ENCODE results near the gene ERI3.

The ERI3 gene

DNA sequence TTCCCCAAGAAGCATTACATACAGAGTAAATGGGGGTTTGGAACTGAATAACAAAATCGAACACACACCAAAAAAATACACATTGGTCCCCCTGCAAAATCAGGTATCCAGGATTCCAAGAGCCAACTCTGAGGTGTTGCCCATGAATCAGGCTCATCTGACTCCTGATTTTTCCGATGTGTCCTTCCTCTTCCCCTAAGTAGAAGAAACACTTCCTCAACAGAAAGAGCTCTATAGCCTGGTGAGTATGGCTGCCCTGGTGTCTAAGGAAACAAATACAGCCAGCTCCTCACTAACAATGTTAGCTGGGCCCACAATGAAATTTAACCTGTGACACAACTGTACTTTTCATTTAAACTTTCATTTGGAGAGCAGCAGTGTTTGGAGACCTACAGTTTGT, 33.6 kb downstream of the ERI3 start:
- Histone ChIP-seq H3K4me3 (ENCODE audit: insufficient read depth, low read depth, low read length, poor library complexity, severe bottlenecking) (no peak overlapping the region), H3K36me3 (ENCODE audit: control insufficient read depth, insufficient read depth, low read length) (peaks cover 17% of the 10 kb centered on the region)

DNA sequence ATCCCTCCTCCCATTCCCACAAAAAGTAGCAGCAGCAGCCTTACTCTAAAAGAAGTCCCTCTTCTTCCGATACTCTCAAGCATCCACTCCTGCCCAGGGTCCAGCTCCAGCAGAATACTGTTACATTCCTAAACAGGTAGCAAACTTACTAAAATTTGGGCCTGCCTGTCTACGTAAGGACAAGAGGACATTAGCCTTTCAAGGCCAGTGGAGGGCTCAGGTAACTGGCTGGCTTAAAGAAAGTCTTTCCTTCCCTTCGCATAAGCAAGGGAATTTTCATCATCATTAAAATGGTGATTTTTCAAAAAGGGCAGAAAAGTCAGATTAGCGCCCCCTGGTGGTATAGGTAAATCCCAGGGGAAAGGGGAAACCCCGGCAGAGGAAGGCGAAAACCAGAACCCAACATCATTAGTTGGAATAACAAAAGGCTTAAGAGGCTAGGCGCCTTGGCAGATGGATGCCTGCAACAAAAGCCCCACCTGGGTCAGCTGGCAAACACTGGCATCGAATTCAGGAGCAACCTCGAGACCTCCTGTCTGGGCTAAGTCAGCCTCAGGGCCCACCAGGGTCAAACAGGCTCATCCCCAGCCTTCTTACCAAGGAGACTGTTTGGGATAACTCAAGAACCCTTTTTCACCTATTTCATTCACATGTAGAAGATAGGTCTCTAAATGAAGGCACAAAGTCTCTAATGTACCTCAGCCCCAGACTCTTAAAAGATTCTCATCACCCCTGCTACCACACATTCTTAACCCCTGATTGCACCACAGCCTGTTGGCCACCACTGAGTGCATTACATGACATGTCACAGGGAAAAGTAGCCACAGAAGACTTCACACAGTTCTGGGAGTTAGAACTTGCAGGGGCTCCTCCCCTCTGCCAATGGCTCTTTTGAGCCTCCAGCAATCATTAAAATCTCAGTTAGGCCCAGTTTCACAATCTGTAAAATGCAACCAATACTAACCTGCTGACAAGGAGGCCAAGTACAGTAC, 36.7 kb downstream of the ERI3 start:
- Histone ChIP-seq H3K36me3 (ENCODE audit: control insufficient read depth, insufficient read depth, low read length) (peaks cover 27% of the 10 kb centered on the region), H3K9me3 (ENCODE audit: control insufficient read depth, low read length) (no peaks in the 10 kb centered on the region), H3K27me3 (replicated peaks; ENCODE audit: control insufficient read depth, insufficient read depth, low read length, poor library complexity, severe bottlenecking) (no peaks in the 10 kb centered on the region), H3K4me1 (ENCODE audit: control insufficient read depth, insufficient read depth, low read length, poor library complexity, severe bottlenecking) (no peaks in the 10 kb centered on the region), H3K4me3 (ENCODE audit: insufficient read depth, low read depth, low read length, poor library complexity, severe bottlenecking) (no peak overlapping the region), H3K27ac (ENCODE audit: insufficient read depth, low read length, poor library complexity, severe bottlenecking) (no peak overlapping the region)
- peak in 2 of 3 donors; percentile 2 to 20 for DNase-seq

More for the DNA sequence above, 33.6 kb downstream of the ERI3 start:
- no peak overlapping the region for H3K27ac ChIP-seq (ENCODE audit: insufficient read depth, low read length, poor library complexity, severe bottlenecking)
- H3K27me3 ChIP-seq (replicated peaks; ENCODE audit: control insufficient read depth, insufficient read depth, low read length, poor library complexity, severe bottlenecking), result no peaks in the 10 kb centered on the region
- H3K4me1 ChIP-seq (ENCODE audit: control insufficient read depth, insufficient read depth, low read length, poor library complexity, severe bottlenecking), result no peaks in the 10 kb centered on the region
- no peak for DNase-seq
- H3K9me3 ChIP-seq (ENCODE audit: control insufficient read depth, low read length), result no peaks in the 10 kb centered on the region

DNA sequence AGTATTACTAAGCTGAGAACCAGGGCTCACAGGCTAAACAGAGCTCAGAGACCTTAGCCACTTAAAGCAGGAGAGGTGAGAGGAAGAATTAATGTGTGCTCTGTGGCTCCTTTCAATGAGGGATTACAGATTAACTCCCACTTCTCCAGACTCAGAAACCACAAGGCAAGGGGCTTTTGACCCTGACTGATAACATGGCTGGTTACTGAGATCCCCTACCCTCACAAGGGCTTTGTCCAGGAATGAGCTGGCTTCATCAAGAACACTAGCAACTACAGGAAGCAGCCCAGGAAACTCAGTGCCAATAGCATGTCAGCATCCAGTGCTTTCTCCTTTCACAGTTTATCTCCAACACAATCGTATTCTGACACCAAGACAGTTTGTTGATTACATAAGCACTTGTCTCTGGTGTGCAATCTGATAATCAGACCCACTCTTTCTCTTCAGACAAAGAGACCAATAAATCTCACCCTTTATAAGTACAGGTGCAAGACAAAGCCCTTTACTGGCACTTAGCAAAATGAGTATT, 38.8 kb downstream of the ERI3 start:
- Histone ChIP-seq H3K27ac (ENCODE audit: insufficient read depth, low read length, poor library complexity, severe bottlenecking) (no peak overlapping the region), H3K4me1 (ENCODE audit: control insufficient read depth, insufficient read depth, low read length, poor library complexity, severe bottlenecking) (no peaks in the 10 kb centered on the region), H3K4me3 (ENCODE audit: insufficient read depth, low read depth, low read length, poor library complexity, severe bottlenecking) (no peak overlapping the region), H3K27me3 (replicated peaks; ENCODE audit: control insufficient read depth, insufficient read depth, low read length, poor library complexity, severe bottlenecking) (no peaks in the 10 kb centered on the region), H3K36me3 (ENCODE audit: control insufficient read depth, insufficient read depth, low read length) (peaks cover 48% of the 10 kb centered on the region), H3K9me3 (ENCODE audit: control insufficient read depth, low read length) (no peaks in the 10 kb centered on the region)
- no peak for DNase-seq

- H3K36me3 ChIP-seq (ENCODE audit: control insufficient read depth, insufficient read depth, low read length), result peaks cover 48% of the 10 kb centered on the region
- no peak overlapping the region for H3K4me3 ChIP-seq (ENCODE audit: insufficient read depth, low read depth, low read length, poor library complexity, severe bottlenecking)
- H3K27me3 ChIP-seq (replicated peaks; ENCODE audit: control insufficient read depth, insufficient read depth, low read length, poor library complexity, severe bottlenecking), result no peaks in the 10 kb centered on the region
- H3K4me1 ChIP-seq (ENCODE audit: control insufficient read depth, insufficient read depth, low read length, poor library complexity, severe bottlenecking), result no peaks in the 10 kb centered on the region
- no peak overlapping the region for H3K27ac ChIP-seq (ENCODE audit: insufficient read depth, low read length, poor library complexity, severe bottlenecking)
- DNase-seq, result no peak
- H3K9me3 ChIP-seq (ENCODE audit: control insufficient read depth, low read length), result no peaks in the 10 kb centered on the region
Measured at GRCh38 chr1:44315521-44315920, 39.5 kb downstream of the ERI3 start.

DNA sequence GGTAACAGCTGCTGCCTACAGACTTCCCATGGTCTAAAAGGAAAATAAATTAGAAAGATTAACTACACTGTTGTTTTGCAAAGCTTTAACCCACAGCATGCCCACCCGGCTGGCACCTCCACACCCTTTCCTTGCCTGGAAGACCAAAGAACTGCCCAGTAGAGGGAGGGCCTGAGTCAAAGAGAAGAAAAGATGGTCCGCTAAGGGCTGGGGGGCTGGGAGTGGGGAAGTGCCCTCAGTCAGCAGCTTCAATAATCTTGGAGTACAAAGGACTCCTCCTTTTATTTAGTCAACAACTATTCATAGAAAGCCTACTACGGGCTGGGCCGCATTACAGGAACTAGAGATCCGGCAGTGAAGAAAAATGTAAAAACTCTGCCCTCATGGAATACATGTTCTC, 40.6 kb downstream of the ERI3 start:
- Histone ChIP-seq H3K27me3 (replicated peaks; ENCODE audit: control insufficient read depth, insufficient read depth, low read length, poor library complexity, severe bottlenecking) (no peaks in the 10 kb centered on the region), H3K4me3 (ENCODE audit: insufficient read depth, low read depth, low read length, poor library complexity, severe bottlenecking) (no peak overlapping the region), H3K36me3 (ENCODE audit: control insufficient read depth, insufficient read depth, low read length) (peaks cover 43% of the 10 kb centered on the region), H3K9me3 (ENCODE audit: control insufficient read depth, low read length) (no peaks in the 10 kb centered on the region), H3K27ac (ENCODE audit: insufficient read depth, low read length, poor library complexity, severe bottlenecking) (no peak overlapping the region), H3K4me1 (ENCODE audit: control insufficient read depth, insufficient read depth, low read length, poor library complexity, severe bottlenecking) (no peaks in the 10 kb centered on the region)
- DNase-seq, result no peak

DNA sequence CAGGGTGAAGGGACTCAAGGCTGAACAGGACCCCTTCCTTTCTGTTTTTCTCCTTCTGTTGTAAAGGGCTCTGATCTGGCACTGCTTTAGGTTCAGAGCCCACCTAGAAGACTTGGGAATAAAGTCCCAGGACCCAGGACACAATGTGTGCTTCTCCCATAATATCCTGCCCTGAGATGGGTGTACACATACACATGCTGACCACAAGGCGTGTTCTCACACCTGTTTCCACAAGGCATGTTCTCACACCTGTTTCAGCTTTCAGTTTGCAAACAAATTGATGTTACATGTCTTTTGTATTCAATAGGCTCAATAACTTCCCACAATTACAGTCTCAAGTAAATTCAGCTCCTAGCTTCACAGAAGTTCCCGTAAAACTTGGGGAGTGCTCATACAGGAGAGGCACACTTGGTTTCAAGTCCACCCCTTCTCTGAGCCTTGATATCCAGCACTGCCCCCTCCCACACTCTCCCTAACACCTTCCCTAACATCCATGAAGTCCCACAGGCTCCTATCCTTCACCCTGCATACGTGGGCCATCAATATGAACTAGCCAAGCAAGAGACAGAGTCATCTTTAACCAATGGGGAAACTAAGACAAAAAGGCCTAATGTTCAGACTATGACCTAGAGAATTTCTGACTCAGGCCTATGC, 41.7 kb downstream of the ERI3 start:
- H3K36me3 ChIP-seq (ENCODE audit: control insufficient read depth, insufficient read depth, low read length), result peaks cover 39% of the 10 kb centered on the region
- no peak overlapping the region for H3K4me3 ChIP-seq (ENCODE audit: insufficient read depth, low read depth, low read length, poor library complexity, severe bottlenecking)
- no peak overlapping the region for H3K27ac ChIP-seq (ENCODE audit: insufficient read depth, low read length, poor library complexity, severe bottlenecking)
- no peak for DNase-seq
- no peaks in the 10 kb centered on the region for H3K9me3 ChIP-seq (ENCODE audit: control insufficient read depth, low read length)
- H3K4me1 ChIP-seq (ENCODE audit: control insufficient read depth, insufficient read depth, low read length, poor library complexity, severe bottlenecking), result no peaks in the 10 kb centered on the region
- no peaks in the 10 kb centered on the region for H3K27me3 ChIP-seq (replicated peaks; ENCODE audit: control insufficient read depth, insufficient read depth, low read length, poor library complexity, severe bottlenecking)

- Histone ChIP-seq H3K27ac (ENCODE audit: insufficient read depth, low read length, poor library complexity, severe bottlenecking) (no peak overlapping the region), H3K36me3 (ENCODE audit: control insufficient read depth, insufficient read depth, low read length) (peaks cover 46% of the 10 kb centered on the region)
Measured at GRCh38 chr1:44312399-44313196, 42.5 kb downstream of the ERI3 start.

GRCh38 chr1:44310006-44310405, 45.1 kb downstream of the ERI3 start:
- Histone ChIP-seq H3K4me1 (ENCODE audit: control insufficient read depth, insufficient read depth, low read length, poor library complexity, severe bottlenecking) (no peaks in the 10 kb centered on the region), H3K27me3 (replicated peaks; ENCODE audit: control insufficient read depth, insufficient read depth, low read length, poor library complexity, severe bottlenecking) (no peaks in the 10 kb centered on the region), H3K9me3 (ENCODE audit: control insufficient read depth, low read length) (no peaks in the 10 kb centered on the region), H3K4me3 (ENCODE audit: insufficient read depth, low read depth, low read length, poor library complexity, severe bottlenecking) (no peak overlapping the region), H3K36me3 (ENCODE audit: control insufficient read depth, insufficient read depth, low read length) (peaks cover 54% of the 10 kb centered on the region), H3K27ac (ENCODE audit: insufficient read depth, low read length, poor library complexity, severe bottlenecking) (no peak overlapping the region)
- no peak for DNase-seq

More at GRCh38 chr1:44312399-44313196, 42.5 kb downstream of the ERI3 start:
- Histone ChIP-seq H3K4me3 (ENCODE audit: insufficient read depth, low read depth, low read length, poor library complexity, severe bottlenecking) (no peak overlapping the region), H3K9me3 (ENCODE audit: control insufficient read depth, low read length) (no peaks in the 10 kb centered on the region), H3K27me3 (replicated peaks; ENCODE audit: control insufficient read depth, insufficient read depth, low read length, poor library complexity, severe bottlenecking) (no peaks in the 10 kb centered on the region), H3K4me1 (ENCODE audit: control insufficient read depth, insufficient read depth, low read length, poor library complexity, severe bottlenecking) (no peaks in the 10 kb centered on the region)
- no peak for DNase-seq

DNA sequence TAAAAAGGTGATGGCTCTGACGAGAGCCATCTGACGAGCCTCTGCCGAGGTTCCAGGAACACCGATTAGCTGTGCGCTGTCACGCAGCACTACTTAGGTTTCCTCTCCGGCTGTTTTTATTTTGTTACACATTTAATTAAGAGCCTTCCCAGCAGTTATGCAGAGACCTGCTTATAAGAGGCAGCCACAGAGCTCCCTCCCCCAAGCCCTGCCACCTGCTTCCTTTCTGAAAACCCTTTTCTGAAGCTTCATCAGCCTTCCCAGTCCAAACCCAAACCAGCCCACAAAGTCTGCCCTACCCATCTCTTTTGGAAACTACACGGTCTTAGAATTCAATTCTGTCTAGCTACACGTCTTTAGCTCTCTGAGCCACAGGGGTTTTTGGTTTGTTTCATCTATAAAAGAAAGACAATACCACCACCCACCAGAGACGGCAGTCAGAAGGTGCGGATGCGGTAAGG, 49.1 kb downstream of the ERI3 start:
- peaks cover 37% of the 10 kb centered on the region for H3K36me3 ChIP-seq (ENCODE audit: control insufficient read depth, insufficient read depth, low read length)
- DNase-seq, result no peak

More for the DNA sequence above, 49.1 kb downstream of the ERI3 start:
- Histone ChIP-seq H3K27me3 (replicated peaks; ENCODE audit: control insufficient read depth, insufficient read depth, low read length, poor library complexity, severe bottlenecking) (no peaks in the 10 kb centered on the region), H3K27ac (ENCODE audit: insufficient read depth, low read length, poor library complexity, severe bottlenecking) (no peak overlapping the region), H3K4me3 (ENCODE audit: insufficient read depth, low read depth, low read length, poor library complexity, severe bottlenecking) (no peak overlapping the region), H3K9me3 (ENCODE audit: control insufficient read depth, low read length) (no peaks in the 10 kb centered on the region), H3K4me1 (ENCODE audit: control insufficient read depth, insufficient read depth, low read length, poor library complexity, severe bottlenecking) (no peaks in the 10 kb centered on the region)

All from effector memory CD4-positive, alpha-beta T cell (primary cell).